HG02943 (cell line): ENCODE measurements around the gene RPRD1B.
A peak's percentile ranks its signal among the peaks of the same experiment; 100 is the strongest.

Experiments
- ATAC-seq: cut with Tn5 transposase; IDR thresholded peaks from one replicate; pipeline ENCODE4 v1.9.1; 2021; ENCODE audit warnings: mild to moderate bottlenecking, low read depth, moderate library complexity; ENCODE audit not compliant: unreplicated experiment

Gene RPRD1B, protein sequence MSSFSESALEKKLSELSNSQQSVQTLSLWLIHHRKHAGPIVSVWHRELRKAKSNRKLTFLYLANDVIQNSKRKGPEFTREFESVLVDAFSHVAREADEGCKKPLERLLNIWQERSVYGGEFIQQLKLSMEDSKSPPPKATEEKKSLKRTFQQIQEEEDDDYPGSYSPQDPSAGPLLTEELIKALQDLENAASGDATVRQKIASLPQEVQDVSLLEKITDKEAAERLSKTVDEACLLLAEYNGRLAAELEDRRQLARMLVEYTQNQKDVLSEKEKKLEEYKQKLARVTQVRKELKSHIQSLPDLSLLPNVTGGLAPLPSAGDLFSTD

DNA sequence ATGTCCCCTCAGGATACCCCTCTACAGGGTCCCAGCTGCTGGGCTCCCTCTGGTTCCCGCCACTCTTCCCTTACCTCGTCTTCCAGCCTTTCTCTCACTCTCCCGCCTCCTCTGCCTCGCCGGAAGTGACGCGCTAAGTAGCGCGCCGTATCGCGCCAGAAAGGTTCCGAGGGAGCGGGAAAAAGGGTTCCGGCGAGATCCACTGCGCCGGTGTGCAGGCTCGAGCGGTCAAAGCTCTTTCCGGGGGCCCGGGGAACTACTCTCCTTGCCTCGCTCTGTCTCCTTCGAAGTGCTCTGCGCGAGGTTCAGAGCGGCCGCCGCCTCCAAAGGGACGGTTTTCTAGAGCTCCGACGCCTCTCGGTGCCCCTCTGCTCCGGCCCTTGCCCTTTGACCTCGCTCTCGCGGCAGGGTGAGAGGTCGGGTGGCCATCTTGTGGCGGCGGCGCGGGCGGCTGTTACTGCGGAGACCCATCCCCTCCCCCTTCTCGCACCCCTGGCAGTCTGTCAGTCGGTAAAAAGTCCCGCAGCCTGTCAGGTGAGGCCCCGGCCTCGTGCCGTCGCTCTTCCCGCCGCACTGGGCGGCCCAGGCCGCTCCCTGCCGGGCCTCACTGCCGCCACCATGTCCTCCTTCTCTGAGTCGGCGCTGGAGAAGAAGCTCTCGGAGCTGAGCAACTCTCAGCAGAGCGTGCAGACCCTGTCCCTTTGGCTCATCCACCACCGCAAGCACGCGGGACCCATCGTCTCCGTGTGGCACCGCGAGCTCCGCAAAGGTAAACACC lies at the start of gene RPRD1B, which contains the start of gene TTI1:
RPRD1B (plus strand) TSS at position 417 of the 778 bp plus-strand sequence; CDS start at position 619, 202 bp downstream.
TTI1 (minus strand) TSS at position 127 of the 778 bp plus-strand sequence. CDS start 19,640 bp downstream, outside the sequence.
- ATAC-seq, result peak; percentile 73

DNA sequence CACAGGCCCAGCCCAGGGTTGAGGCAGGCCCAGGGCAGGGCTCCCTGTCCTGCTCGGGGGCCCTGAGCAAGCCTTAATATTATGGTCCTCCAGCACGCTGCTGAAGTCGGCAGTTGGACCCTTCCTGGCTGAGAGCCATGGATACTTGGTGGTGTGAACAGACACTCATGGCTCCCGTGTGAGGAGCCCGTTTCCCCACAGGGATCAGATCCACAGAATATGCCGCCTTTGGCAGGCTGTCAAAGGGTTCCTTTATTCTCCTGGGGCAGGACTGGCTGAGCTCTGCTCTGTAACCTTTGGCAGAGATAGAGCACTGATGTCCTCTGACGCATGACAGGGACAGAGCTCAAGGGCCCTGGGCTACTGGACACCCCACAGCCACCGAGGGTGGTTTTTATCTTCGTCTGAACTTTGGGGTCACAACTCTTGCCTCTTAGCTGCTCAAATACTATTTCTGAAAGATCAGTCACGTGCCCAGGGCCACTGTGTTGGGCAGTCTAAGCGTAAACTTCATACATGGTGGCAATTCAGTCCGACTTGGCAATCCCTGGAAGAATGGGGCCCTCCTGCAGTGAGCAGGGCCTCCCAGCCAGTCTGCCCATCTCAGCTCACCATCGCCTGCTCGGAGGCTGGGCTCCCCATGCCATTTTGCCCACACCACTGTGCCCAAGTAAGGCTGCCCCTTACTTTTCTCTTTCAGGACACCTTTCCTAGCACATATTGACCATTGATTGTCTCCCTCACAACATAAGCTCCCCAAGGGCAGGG lies 49.3 kb upstream of the RPRD1B start:
- no peak for ATAC-seq

DNA sequence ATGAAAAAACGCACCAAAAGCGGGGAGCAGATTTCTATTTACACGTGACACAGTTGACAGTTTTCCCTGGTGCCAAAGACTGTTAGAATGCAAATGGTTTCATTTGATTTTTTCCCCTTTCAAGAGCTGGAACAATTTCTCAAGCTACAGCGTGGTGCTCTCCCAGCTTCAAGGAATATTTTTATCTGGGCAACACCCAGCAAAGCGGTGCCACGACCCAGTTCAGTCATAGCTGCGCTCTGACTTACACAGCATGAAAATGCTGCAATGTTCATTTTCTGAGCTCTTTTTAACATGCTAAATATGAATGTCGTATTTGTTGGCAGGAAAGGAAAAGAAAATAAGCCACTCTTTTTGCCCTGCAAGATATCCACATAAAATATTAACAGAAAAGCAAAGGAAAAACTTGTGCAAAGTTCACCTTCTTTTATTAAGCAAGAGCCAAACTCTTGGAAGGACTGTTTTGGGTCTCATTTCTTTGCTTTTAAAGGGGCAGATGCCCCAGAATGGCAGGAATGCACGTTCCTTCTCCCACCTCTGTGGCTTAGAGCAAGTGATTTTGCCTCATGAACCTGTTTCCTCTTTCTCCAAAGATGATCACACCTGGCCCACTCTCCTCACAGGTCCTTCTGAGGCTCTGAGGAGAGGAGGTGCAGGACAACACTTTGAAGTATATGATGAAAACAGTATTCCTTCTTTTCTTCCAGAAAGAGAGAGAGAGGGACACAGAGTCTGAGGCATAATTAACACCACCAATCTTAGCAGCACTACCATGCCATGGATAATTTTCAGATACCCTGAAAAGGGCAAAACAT lies 47.3 kb upstream of the RPRD1B start:
- no peak for ATAC-seq

DNA sequence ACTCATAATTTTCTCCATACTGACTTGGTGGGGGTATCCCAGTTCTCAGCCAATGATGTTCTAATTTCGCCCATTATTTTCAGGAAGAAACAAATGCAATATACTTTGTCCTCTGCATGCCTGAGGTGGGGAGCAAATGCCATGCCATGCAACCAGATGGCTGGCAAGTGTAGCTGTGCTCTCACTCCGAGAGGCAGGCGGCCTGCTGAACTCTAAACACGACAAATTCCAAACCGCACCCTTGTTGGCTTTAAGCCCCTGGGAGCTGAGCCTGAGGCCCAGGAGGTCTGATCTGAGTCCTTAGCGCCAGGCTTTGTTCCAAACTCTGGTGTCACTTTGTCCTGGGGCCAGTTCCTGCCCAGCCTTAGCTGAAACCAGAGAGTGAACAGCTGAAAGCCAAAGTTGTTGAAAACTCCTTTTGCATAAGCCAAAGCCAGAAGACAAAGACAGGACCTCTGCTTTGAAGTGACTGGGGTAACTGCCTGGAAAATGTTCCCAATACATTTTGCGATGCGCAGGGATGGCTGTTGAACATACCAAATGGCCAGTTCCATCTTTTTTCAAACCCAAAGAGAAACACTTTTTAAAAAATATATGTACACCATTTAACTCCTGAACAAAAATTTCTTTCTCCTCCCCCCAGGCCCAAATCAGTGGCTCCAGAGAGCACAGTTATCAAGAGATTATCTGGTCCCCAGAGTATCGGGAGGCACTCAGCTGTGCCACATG lies 46.5 kb upstream of the RPRD1B start:
- ATAC-seq, result no peak

DNA sequence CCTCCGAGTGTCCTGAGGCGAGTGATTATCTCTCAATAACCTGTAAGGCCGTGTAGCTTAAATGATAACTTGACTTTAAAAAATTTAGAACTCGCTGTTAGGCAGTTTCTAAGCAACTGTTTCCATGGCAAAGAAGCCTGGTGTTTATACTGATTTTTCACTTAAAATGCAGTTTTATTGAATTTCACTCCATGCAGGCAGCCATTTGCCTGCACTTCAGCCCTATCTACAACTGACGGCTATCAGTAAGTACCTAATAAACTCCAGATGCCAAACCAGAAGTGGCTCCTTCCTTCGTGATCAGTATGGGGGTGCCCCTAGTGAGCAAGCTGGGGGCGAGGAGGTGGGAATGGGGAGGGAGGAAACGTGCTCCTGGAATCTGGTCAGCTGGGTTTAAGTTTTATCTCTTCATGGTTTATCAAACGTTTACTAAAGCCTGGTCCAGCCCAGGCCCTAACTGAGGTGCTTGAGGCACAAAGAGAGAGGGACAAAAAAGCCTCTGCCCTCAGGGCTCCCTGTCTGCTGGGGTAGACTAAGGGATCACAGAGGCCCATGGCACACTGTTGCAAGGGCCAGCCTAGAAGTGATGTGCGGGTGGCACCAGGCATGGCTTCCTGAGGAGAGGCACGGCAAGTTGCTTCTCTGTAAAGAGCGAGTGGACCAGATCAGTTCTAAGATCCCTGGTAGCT lies 45.8 kb upstream of the RPRD1B start:
- ATAC-seq, result no peak

DNA sequence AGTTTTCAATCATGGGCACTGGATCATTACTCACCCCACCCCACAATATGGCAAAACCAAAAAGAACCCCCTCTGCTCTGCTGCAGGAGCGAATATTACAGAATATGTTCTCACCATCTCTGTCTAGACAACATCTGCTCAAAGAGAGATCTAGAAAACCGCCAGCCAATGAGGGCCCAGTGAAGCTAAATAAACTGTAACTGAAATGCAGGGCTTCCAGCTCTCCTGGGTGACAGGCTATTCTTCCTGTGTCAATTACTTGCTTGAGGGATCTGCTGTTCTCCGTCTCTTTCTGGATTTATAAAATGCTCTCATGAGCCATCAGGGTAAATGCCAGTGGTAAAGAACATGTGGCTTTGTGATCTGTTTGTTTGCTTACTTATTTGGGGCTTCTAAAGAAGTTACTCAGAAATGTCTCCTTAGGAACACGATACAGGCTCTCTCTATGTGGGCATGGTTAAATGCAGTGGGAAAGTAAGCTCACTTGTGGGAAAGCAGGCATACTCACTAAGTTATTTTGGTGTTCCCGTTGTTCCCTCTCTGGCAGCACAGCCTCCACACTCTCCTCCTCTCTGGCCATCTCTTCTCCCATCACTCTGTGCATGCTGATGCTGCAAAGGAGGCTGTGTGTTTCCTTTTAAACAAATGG lies 45.1 kb upstream of the RPRD1B start:
- no peak for ATAC-seq

DNA sequence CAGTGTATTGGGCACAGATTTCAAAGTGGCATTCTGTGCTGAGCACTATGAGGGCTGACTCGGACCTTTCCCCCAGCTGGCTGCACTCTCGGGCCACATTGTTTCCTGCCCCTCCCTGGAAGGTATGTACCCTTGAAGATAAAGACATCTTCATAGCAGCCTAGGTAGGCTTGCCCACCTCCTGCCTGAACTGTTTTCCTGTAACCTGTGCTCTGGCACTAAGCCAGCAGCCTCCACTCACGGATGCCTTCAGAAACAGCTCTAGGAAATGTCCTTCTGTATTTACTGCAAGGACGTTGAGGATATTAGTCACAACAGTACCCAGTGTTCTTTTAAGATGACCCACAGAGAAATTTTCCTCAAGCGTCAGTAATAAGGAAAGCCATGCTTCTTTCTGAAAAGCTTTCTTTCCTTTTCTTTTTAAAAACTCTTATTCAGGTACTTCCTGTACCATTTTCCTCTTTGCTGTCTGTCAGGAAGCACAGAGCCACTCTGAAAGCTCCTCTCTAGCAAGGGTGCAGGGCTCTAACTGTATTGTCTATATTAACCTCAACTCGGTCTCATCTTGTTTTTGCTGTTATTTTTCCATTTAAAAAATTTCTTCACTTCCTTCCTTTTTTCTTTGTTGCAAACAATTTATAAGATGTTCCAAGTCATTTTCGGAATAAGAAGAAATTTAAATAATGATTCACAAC lies 43.8 kb upstream of the RPRD1B start:
- ATAC-seq, result no peak

DNA sequence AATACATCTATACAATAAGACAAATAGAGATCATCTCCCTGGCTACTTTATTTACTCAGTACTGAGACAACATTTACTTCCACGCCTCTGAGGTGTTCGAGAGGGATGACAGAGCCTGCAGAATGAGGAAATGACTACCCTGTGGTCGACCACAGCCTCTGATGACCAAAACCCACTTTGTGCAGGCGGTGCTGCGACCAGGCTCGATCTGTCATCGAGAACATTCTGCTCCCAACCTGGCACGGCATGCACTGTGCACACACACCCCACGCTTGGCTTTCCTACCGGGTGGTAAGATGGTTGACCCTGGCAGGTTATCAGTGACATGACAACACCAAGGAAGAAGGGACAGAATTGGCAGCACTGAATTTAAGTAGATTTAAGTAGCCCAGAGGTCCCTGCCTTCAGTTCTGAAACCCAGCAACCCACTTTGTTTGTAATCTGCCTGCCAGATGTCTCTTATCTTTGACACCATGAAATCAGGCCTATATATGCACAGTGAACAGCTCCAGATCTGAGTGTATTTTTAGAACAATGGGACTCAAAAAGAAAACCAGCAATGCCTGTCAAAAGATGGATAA lies 42.9 kb upstream of the RPRD1B start:
- ATAC-seq, result peak; percentile 89

DNA sequence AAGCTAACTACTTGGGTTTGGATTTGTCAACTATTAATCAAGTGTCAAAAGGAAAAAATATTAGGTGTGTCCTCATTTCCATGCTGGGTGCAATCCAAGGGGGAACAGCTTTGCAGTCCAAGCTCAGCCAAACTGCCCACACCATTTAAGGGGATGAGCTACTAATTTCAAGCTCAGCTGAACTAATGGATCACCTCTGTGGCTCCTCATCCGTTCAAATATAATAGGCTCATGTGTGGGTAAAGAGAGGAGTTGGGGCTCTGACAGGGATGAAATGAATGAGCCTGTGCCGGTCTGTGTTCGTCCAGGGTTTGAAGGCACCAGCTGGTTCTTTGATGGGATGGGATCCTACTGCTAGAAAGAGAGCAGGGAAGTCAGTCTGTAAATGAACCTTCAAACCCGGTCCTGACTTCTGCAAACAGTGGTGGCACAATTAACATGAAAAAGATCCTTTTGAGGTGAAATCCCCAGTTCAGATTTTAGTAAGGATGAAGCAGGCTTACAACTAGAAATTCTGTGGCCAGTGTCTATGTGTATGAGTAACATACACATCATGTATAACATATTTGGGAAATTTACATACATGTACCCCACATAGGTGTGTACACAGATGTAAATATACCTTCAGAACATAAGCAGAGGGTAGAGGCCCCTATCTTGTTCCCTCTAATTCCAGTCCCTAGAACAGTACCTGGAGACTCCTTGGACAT lies 42.2 kb upstream of the RPRD1B start:
- ATAC-seq, result no peak

DNA sequence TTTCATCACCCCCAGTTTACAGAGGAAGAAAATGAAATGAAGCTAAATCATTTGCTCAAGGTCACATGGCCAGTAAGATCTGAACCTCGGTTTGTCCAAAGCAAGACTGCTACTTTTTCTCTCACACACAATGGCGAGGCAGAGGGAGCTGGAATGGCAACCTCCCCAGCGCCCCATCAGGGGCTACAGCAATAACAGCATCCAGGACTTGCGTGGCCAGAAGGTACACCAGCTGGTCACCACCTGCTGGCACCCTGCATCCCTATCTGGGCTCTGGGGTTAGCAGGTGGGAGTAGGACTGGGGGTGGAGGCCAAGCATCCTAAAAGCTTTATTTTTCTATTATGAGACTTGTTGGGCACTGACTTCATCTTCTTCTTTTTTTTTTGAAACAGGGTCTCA lies 41.6 kb upstream of the RPRD1B start:
- ATAC-seq, result no peak

DNA sequence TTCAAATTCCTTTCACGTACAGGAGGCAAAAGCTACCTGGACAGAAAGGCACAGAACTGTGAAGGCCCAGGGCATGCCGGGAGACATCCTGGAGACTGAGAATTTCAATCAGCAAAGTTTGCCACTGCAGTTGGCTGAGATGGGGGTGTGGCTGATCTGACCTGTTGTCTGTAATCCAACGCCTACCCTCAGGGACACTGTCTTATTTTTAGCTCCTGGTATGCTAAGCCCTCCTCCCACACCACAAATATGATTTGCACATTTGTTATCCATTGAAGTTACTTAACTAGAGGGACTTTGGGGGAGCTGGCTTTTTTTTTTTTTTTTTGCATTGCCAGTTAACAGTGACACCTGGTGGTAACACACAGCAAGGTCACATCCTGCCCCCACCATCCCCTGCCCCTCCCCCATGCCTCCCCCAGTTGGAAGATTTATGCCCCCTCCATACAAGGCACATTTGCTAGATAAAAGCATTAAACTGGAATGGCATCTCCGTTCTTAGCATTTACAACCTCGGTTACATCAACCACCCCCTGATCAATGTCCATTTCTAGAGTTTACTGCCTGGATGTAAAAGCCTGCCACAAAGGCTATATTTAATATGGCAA lies 40.6 kb upstream of the RPRD1B start:
- no peak for ATAC-seq

DNA sequence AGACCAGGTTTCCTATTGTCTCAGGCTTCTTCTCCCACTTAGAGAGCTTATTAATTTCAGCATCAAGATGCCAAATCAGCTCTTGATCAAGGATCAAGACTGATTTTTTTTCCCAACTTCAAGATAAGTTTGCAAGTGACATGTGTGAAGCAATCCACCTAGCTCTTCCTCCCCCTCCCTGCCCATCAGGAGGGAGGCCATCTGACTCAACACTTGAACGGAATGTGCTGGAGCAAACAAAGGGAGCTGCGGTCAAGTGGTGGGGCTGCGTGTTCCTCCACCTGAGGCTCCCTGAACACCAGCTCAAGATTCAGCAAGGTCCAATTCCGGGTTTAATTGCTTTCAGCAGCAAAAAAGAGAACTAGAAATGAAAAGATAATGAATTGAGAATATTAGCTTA lies 39.0 kb upstream of the RPRD1B start:
- no peak for ATAC-seq

DNA sequence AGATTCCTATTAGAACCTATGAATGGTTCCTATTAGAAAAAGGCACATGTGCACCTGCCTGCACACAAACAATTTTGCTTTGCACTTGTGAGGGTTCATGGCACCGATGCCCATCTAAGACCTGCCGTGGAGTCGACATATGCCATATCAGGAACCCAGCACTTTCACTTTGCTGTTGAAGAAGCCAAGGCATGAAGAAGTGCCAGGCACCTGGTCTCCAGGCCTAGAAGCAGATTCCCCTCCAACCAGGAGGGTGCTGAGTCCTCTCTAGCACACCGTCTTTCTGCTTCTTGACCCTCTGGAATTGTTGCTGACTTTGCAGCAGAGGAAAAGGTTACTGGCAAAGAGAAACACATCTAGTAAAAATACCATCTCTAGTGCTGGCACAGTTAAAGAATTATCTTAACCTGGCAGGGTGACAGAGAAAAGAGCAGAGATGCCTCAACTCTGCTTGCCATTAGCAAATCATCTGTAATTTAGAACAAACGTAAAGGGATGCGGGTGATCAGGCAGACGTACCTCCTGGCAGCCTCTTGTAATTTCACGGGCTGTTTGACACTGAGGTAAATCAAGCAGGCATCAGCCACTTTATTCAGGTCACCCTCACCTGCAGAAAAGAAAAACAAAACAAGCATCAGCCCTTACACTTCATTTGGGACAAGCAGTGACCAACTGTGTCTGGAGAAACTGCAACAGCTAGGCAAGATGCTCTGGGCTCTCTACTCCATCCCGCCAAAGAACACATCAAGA lies 37.5 kb upstream of the RPRD1B start:
- ATAC-seq, result no peak

DNA sequence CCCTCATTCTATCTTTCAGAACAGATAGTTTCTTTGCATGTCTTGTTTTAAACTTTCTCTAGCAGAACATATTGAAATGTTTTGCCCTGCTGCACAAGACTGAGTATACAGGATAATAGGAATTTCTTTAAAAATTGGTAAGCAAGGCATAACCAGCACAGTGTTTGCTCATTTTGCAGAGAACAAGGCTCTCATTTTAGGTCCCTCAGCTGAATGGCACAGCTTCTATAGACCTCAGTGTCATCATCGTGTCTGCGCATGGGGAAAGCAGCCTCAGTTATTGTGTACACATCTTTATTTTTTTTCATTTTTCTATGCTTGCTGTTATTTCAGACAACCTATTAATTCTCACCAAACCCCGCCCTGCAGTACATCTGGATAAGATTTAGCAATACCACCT lies 36.0 kb upstream of the RPRD1B start:
- no peak for ATAC-seq

DNA sequence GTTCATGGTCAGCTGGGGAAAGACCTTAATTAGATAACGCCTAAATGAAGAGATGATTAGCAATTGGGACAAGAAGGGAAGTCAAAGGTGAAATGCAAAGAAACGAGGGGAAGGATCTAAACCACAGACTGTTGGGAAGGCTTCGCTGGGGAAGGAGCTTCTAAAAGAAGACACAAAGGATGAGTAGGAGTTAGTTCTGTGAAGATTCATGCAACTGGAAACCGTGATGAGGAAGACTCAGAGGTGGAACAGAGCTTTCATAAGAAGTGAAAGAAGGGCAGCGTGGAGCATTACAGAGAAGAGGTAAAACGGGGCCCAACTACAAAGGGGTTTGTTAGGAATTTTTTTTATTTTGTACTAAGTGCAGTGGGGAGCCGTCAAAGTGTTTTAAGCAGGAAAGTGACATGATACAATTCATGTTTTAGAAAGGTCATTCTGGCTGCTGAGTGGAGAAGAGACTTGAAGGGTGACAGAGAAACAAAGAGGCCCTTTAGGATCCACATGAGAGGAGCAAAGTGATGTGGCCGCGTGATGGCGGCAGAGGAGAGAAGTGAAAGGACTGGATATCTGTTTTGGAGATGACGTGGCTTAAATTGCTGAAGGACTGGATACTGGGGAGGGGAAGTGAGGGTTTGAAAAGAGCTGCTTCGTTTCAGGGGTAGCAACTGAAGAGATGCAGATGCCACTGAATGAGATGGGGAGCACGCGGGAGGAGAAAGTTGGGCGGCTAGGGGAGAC lies 33.9 kb upstream of the RPRD1B start:
- ATAC-seq, result no peak
